ENCODE measurements around the gene TP53I11. TPM values are rescaled to one million over a fixed set of nuclear protein-coding genes. Genes with fewer than 3 reads are reported as not detected.

The TP53I11 gene
- total and polyA plus RNA-seq, 9 of the 15 experiments (the other 6 are each of a cell fraction or from before 2014, with no cell fraction given) = 0.14 to 2.5 (median 1.2) TPM; not detected in 2

- no peaks in the 10 kb centered on the region for H3K4me1 ChIP-seq (replicated peaks in 1 of 2; ENCODE audit: control insufficient read depth in 2 of 2, insufficient read depth in 2 of 2, low read length in 2 of 2)
- H4K20me1 ChIP-seq (replicated peaks; ENCODE audit: control insufficient read depth, insufficient read depth, low read length) = 0 out of 2 replicates have a peak, but pooled peaks cover 10% of the 10 kb centered on the region
- no peaks in the 10 kb centered on the region for H3K36me3 ChIP-seq (ENCODE audit: control insufficient read depth, insufficient read depth, low read length)
- no peak for ATAC-seq
- no peak overlapping the region for H3K4me3 ChIP-seq
- H3K9me1 ChIP-seq (ENCODE audit: control insufficient read depth, insufficient read depth, low read length) = no peaks in the 10 kb centered on the region
- no peak for DNase-seq (ENCODE audit: extremely low read depth in 1 of 4, low spot score in 3 of 4)
- H3K27ac ChIP-seq (ENCODE audit: extremely low read depth, low read depth, low read length) = no peak overlapping the region
- no peaks in the 10 kb centered on the region for H3K79me2 ChIP-seq (ENCODE audit: control insufficient read depth, insufficient read depth, low read length)
- intact Hi-C loops (cut with micrococcal nuclease) (loop anchor here (5.0 kb wide), 1 partner anchor 41 kb away; no protein-coding TSS in a partner anchor), in situ Hi-C loops (cut with MboI) (no loop called here)
- H2AFZ ChIP-seq (ENCODE audit: low read depth, low read length) = no peak overlapping the region
- ChIA-PET POLR2A (interaction anchor here (0.6 kb wide), 1 partner anchor 237 kb away, joined by 3 read pairs; no protein-coding TSS in a partner anchor), CTCF (ENCODE audit: low intra/inter-chr PET ratio) (no interaction called here)
- no peak overlapping the region for H3K4me2 ChIP-seq (ENCODE audit: insufficient read depth, low read length)
- FAIRE-seq = no peak
- peaks cover 0 to 55% of the 10 kb centered on the region in 2 experiments; a peak in 3 of 5 replicates for H3K27me3 ChIP-seq (ENCODE audit: control insufficient read depth in 2 of 2, insufficient read depth in 2 of 2, low read length in 2 of 2)
- no peaks in the 10 kb centered on the region for H3K9me3 ChIP-seq (replicated peaks; ENCODE audit: control insufficient read depth, insufficient read depth, low read depth, low read length)
- 0% methylated on average over 3 of the region's 3 CpGs for WGBS (ENCODE audit: insufficient coverage, low coverage, missing lambda C conversion rate)
- no TSS peak for BruUV-seq (replicated peaks)
- TF ChIP-seq TFE3 (CRISPR knock-in tag; IDR thresholded peaks at IDR 0.05) (no peak), FOXJ3 (CRISPR knock-in tag; IDR thresholded peaks at IDR 0.05) (no peak), ZBTB26 (CRISPR knock-in tag; IDR thresholded peaks at IDR 0.05) (peak; percentile 80; the same call in 1 of the 2 replicates), ZBTB43 (CRISPR knock-in tag; IDR thresholded peaks at IDR 0.05) (peak; percentile 96), GABPB2 (CRISPR knock-in tag; conservative IDR thresholded peaks at IDR 0.05) (no peak), THRB (CRISPR knock-in tag; conservative IDR thresholded peaks at IDR 0.05) (0 out of 2 replicates have a peak, but pooled peaks have one; percentile 14), BCOR (IDR thresholded peaks at IDR 0.05) (no peak), OTX1 (CRISPR knock-in tag; IDR thresholded peaks at IDR 0.05) (peak; percentile 10; the same call in 1 of the 2 replicates), TSC22D4 (tag; IDR thresholded peaks at IDR 0.05) (peak; percentile 96; the same call in 1 of the 2 replicates), ZNF589 (CRISPR knock-in tag; IDR thresholded peaks at IDR 0.05; ENCODE audit: low read depth) (no peak)
- no peak overlapping the region for H3K9ac ChIP-seq (ENCODE audit: insufficient read depth in 1 of 2, low read depth in 2 of 2, low read length in 2 of 2)
Measured at GRCh38 chr11:44978274-44978960, 27.7 kb upstream of the TP53I11 start.

Data from K562 (cell line).